CD4-positive, alpha-beta T cell treated with Interleukin-15 for 4 hours (primary cell): ENCODE measurements around the gene MYO5A.

Source experiments
- DNase-seq: peaks from one replicate; pipeline ENCODE4 v3.0.0-alpha.2; 2020; ENCODE audit warnings: low spot score

MYO5A gene

GRCh38 chr15:52329987-52330386 is 198.7 kb downstream of the MYO5A start:
- no peak for DNase-seq

GRCh38 chr15:52329150-52329549 is 199.5 kb downstream of the MYO5A start:
- DNase-seq = no peak

- no peak for DNase-seq
These were observed 200.0 kb downstream of the MYO5A start for GRCh38 chr15:52328680-52329079.

GRCh38 chr15:52326756-52327155 is 201.9 kb downstream of the MYO5A start:
- no peak for DNase-seq

GRCh38 chr15:52324109-52324508 is 204.6 kb downstream of the MYO5A start:
- DNase-seq = no peak

- no peak for DNase-seq
These were observed 209.8 kb downstream of the MYO5A start for GRCh38 chr15:52318729-52319500.

- no peak for DNase-seq
These were observed 211.0 kb downstream of the MYO5A start for GRCh38 chr15:52317688-52318087.

GRCh38 chr15:52317022-52317421 is 211.7 kb downstream of the MYO5A start:
- no peak for DNase-seq

GRCh38 chr15:52309154-52309548 is 219.5 kb downstream of the MYO5A start:
- no peak for DNase-seq

- no peak for DNase-seq
These were observed 220.1 kb downstream of the MYO5A start for GRCh38 chr15:52308446-52309153.

- no peak for DNase-seq
These were observed 220.8 kb downstream of the MYO5A start for GRCh38 chr15:52307847-52308246.

- no peak for DNase-seq
These were observed 222.4 kb downstream of the MYO5A start for GRCh38 chr15:52306270-52306669.

GRCh38 chr15:52303093-52303772 is 225.4 kb downstream of the MYO5A start:
- DNase-seq = no peak

- DNase-seq = no peak
These were observed 227.3 kb downstream of the MYO5A start for GRCh38 chr15:52301265-52301847.

GRCh38 chr15:52295421-52296001 is 233.2 kb downstream of the MYO5A start, which contains the start of gene MYO5C:
TSS of gene MYO5C (minus strand) at chr15:52295804. CDS start at chr15:52295636, 168 bp downstream.
- DNase-seq = no peak

GRCh38 chr15:52294881-52295420 is 233.7 kb downstream of the MYO5A start:
- DNase-seq = no peak

GRCh38 chr15:52292780-52293392 is 235.8 kb downstream of the MYO5A start:
- DNase-seq = no peak

- DNase-seq = no peak
These were observed 237.5 kb downstream of the MYO5A start for GRCh38 chr15:52291204-52291603.

- DNase-seq = no peak
These were observed 237.9 kb downstream of the MYO5A start for GRCh38 chr15:52290800-52291199.

GRCh38 chr15:52290329-52290728 is 238.4 kb downstream of the MYO5A start:
- no peak for DNase-seq

GRCh38 chr15:52289629-52290081 is 239.0 kb downstream of the MYO5A start:
- no peak for DNase-seq
